Gastroesophageal sphincter (tissue), 3 donors: Measurements from ENCODE around the gene PDAP1.
"Not testable (repeated sequence)": the region's sequence is repeated elsewhere in the genome, so short reads cannot be mapped to it uniquely, and the experiment has no call there.

Experiments
- CTCF ChIP-seq, 4 experiments: fragments of 200-600 bp in 2 of 4; fragments of 450-650 bp in 2 of 4; sonication (generic) in 1 of 4; IDR thresholded peaks; one replicate each; pipeline ENCODE4 v1.5.1; 2017 to 2019; ENCODE audit warnings: antibody characterized with exemption in 4 of 4, mild to moderate bottlenecking in 2 of 4, moderate library complexity in 2 of 4
- EP300 ChIP-seq: sonication (generic); formaldehyde crosslinking; IDR thresholded peaks from one replicate; pipeline ENCODE4 v1.6.1; 2017; ENCODE audit warnings: antibody characterized with exemption, mild to moderate bottlenecking
- POLR2A ChIP-seq, 2 donors: fragments of 450-650 bp; IDR thresholded peaks; one replicate each; pipeline ENCODE4 v1.6.1; 2017; ENCODE audit warnings: antibody characterized with exemption in 2 of 2, mild to moderate bottlenecking in 2 of 2, moderate library complexity in 1 of 2

GRCh38 chr7:99379693-99380031 is 28.7 kb downstream of the PDAP1 start:
- TF ChIP-seq CTCF (IDR thresholded peaks at IDR 0.05); POLR2A (IDR thresholded peaks at IDR 0.05); EP300: not testable (repeated sequence)
